WI38 (cell line): ENCODE results near the gene SLC2A11.
"Not testable (repeated sequence)": the region's sequence is repeated elsewhere in the genome, so short reads cannot be mapped to it uniquely, and the experiment has no call there.

ENCODE experiments used
- H3K4me3 ChIP-seq: 2 replicates; pipeline ENCODE4 v1.5.1; 2011; ENCODE audit warnings: low read depth, mild to moderate bottlenecking, control low read depth, low read length
- CTCF ChIP-seq: IDR thresholded peaks from 2 replicates; pipeline ENCODE4 v1.5.1; 2012; ENCODE audit warnings: low read depth, mild to moderate bottlenecking, control low read depth, low read length

SLC2A11 gene

GRCh38 chr22:23906641-23907040 lies 49.0 kb downstream of the SLC2A11 start:
- H3K4me3 ChIP-seq, result no peak overlapping the region
- no peak for TF ChIP-seq CTCF

DNA sequence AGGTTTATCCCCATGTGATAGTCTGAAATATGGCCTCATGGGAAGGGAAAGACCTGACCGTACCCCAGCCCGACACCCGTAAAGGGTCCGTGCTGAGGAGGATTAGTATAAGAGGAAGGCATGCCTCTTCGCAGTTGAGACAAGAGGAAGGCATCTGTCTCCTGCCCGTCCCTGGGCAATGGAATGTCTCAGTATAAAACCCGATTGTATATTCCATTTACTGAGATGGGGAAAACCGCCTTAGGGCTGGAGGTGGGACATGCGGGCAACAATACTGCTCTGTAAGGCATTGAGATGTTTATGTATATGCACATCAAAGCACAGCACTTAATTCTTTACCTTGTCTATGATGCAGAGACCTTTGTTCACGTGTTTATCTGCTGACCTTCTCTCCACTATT lies 49.7 kb downstream of the SLC2A11 start:
- not testable (repeated sequence) for H3K4me3 ChIP-seq

GRCh38 chr22:23908587-23909205 lies 51.0 kb downstream of the SLC2A11 start:
- H3K4me3 ChIP-seq, result no peak overlapping the region
- TF ChIP-seq CTCF, result no peak

DNA sequence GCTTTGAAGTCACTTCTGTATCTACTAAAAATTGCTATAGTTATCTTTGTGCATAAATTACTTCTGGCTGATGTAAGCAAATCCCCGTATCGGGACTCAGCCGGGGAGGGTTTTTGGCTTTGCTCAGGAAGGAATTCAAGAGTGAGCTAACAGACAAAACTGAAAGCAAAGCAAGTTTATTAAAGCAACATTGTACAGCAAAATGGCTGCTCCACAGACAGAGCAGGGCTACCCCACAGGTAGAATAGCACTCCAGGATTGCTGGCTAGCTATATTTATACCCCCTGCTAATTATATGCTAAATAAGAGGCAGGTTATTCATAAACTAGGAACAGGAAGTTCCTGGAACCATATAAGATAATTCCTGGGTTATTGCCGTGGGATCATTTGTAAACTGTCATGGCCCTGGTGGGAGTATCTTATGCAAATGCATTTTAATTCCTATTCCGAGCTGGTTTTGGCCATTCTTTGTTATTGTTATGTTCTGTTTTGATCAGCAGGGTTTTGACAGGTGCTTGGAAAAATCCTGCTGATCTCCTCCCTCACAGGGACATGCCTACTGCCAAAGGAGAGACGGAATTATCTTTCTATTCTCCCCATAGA lies 51.7 kb downstream of the SLC2A11 start:
- H3K4me3 ChIP-seq, result no peak overlapping the region
- no peak for TF ChIP-seq CTCF

GRCh38 chr22:23910496-23911190 lies 53.0 kb downstream of the SLC2A11 start:
- no peak for TF ChIP-seq CTCF

GRCh38 chr22:23911318-23911980 lies 53.8 kb downstream of the SLC2A11 start:
- no peak overlapping the region for H3K4me3 ChIP-seq
- TF ChIP-seq CTCF, result no peak

More at GRCh38 chr22:23910496-23911190, 53.0 kb downstream of the SLC2A11 start:
- H3K4me3 ChIP-seq, result no peak overlapping the region

GRCh38 chr22:23912293-23912903 lies 54.7 kb downstream of the SLC2A11 start:
- H3K4me3 ChIP-seq, result no peak overlapping the region
- no peak for TF ChIP-seq CTCF
